Measurements from ENCODE around the gene RSAD2.

DNA sequence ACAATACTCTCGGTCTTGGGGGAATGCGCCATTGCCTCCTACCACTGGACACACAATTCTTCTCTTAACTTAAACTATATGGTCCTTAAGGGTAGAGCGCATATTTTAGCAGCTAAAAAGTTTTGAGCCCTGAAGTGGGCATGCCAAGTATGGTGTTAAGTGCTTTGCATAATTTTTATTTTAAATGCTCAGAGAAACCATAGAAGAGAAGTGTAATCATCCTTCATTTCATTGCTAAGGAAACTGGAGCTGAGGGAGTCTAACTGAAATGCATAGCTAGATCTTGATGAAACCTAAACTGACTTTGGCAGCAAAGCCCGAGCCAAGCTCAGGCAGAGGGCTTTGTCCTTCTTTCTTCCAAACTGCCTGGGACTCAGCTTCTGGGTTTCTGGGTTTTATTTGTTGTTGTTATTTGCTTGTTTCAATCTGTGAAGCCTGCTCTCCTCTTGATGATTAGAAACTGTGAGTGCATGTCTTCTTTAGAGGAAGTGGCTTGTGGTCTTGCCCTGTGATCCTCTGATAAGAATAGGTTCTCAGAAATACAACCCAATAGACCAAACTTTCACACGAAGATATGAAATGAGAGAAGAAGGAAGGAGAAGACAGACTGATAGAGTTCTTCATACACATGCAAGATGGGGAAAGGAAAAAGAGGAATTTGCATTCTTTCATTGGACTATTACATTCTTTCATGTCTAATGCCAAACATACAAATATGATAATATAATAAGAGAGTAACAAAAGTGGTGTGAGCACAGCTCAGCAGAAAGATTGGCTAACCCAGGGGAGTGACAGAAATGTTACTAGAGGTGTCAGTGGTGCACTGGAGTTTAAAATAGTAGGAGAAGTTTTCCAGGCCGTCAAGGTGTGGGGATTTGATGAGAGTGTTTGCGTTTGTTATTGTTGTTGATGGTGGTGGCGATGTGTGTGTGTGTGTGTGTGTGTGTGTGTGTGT is 32.1 kb downstream of the RSAD2 start:
- TF ChIP-seq, protein P1, sequence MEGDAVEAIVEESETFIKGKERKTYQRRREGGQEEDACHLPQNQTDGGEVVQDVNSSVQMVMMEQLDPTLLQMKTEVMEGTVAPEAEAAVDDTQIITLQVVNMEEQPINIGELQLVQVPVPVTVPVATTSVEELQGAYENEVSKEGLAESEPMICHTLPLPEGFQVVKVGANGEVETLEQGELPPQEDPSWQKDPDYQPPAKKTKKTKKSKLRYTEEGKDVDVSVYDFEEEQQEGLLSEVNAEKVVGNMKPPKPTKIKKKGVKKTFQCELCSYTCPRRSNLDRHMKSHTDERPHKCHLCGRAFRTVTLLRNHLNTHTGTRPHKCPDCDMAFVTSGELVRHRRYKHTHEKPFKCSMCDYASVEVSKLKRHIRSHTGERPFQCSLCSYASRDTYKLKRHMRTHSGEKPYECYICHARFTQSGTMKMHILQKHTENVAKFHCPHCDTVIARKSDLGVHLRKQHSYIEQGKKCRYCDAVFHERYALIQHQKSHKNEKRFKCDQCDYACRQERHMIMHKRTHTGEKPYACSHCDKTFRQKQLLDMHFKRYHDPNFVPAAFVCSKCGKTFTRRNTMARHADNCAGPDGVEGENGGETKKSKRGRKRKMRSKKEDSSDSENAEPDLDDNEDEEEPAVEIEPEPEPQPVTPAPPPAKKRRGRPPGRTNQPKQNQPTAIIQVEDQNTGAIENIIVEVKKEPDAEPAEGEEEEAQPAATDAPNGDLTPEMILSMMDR (IDR thresholded peaks at IDR 0.05; ENCODE audit: poor library complexity): no peak
- TF ChIP-seq EZH2 (IDR thresholded peaks at IDR 0.05; ENCODE audit: borderline replicate concordance): no peak

All from hepatocyte (in vitro differentiated cells).